Upper lobe of right lung (tissue), 1 donor: ENCODE measurements around the gene BRME1. TPM values are rescaled to one million over a fixed set of nuclear protein-coding genes. Genes with fewer than 3 reads are reported as not detected.
"Not testable (repeated sequence)": the region's sequence is repeated elsewhere in the genome, so short reads cannot be mapped to it uniquely, and the experiment has no call there.

ENCODE experiments used
- ATAC-seq: fragments of 200-7000 bp; cut with Tn5 transposase; one replicate; pipeline ENCODE4 v1.9.1; 2020; ENCODE audit warnings: mild to moderate bottlenecking, moderate library complexity
- DNase-seq: peaks from one replicate; pipeline ENCODE4 v3.0.0-alpha.2; 2020
- H3K27ac ChIP-seq: fragments of 200-600 bp; one replicate; pipeline ENCODE4 v1.8.0; 2022
- H3K27me3 ChIP-seq: fragments of 200-600 bp; one replicate; pipeline ENCODE4 v1.8.0; 2022; ENCODE audit warnings: mild to moderate bottlenecking
- H3K36me3 ChIP-seq: fragments of 200-600 bp; one replicate; pipeline ENCODE4 v1.8.0; 2022
- H3K4me1 ChIP-seq: fragments of 200-600 bp; one replicate; pipeline ENCODE4 v1.8.0; 2022
- H3K4me3 ChIP-seq: fragments of 200-600 bp; one replicate; pipeline ENCODE4 v1.8.0; 2022; ENCODE audit warnings: mild to moderate bottlenecking
- H3K9me3 ChIP-seq: fragments of 200-600 bp; one replicate; pipeline ENCODE4 v1.8.0; 2022
- CTCF ChIP-seq: fragments of 200-600 bp; IDR thresholded peaks from one replicate; pipeline ENCODE4 v1.8.0; 2022; ENCODE audit warnings: antibody characterized with exemption
- intact Hi-C: fragments of 100-400 bp; cut with DNase I; formaldehyde crosslinking; loops from one replicate; pipeline ENCODE4 v1.11.0; 2022
- total RNA-seq: library from RNA; stranded (reverse); fragmentation: NEBNext Ultra II Directional; extraction: Animal tissue kit (Norgen Biotek cat#: 25700); gene quantifications from one replicate; pipeline ENCODE4 v1.2.1, GENCODE V29; 2021
- donor health status: DM: no; HTN: yes; CAD: no; lungs with severe emphysema.

Gene BRME1
- total RNA-seq, 1 donor from 2014 or later = 2.0 TPM

- intact Hi-C loops = no loop called here
- H3K9me3 ChIP-seq = no peaks in the 10 kb centered on the region
- TF ChIP-seq CTCF = no peak
- DNase-seq (no peak), ATAC-seq (no peak)
- no peak overlapping the region for H3K4me3 ChIP-seq
- no peak overlapping the region for H3K27ac ChIP-seq
- H3K27me3 ChIP-seq = no peaks in the 10 kb centered on the region
- peaks cover 20% of the 10 kb centered on the region for H3K4me1 ChIP-seq
- H3K36me3 ChIP-seq = no peaks in the 10 kb centered on the region
These were observed 46.5 kb downstream of the BRME1 start for GRCh38 chr19:13859361-13859880.

GRCh38 chr19:13856497-13856896 lies 49.4 kb downstream of the BRME1 start:
- no peak for DNase-seq
- ATAC-seq = no peak
- TF ChIP-seq CTCF = no peak
- H3K27ac ChIP-seq = no peak overlapping the region
- peaks cover 14% of the 10 kb centered on the region for H3K4me1 ChIP-seq
- intact Hi-C loops = no loop called here
- H3K9me3 ChIP-seq = no peaks in the 10 kb centered on the region
- H3K36me3 ChIP-seq = no peaks in the 10 kb centered on the region
- no peak overlapping the region for H3K4me3 ChIP-seq
- H3K27me3 ChIP-seq = no peaks in the 10 kb centered on the region

- H3K27ac ChIP-seq = peak overlapping the region; percentile 100
- peaks cover 37% of the 10 kb centered on the region for H3K4me1 ChIP-seq
- intact Hi-C loops = not testable (repeated sequence)
These were observed 53.7 kb downstream of the BRME1 start for GRCh38 chr19:13852171-13852707.

GRCh38 chr19:13851734-13852114 lies 54.2 kb downstream of the BRME1 start:
- H3K4me1 ChIP-seq = peaks cover 41% of the 10 kb centered on the region
- H3K36me3 ChIP-seq, H3K27me3 ChIP-seq, intact Hi-C loops, ATAC-seq, H3K9me3 ChIP-seq, DNase-seq, H3K4me3 ChIP-seq: not testable (repeated sequence)
- H3K27ac ChIP-seq = peak overlapping the region; percentile 100

More at GRCh38 chr19:13852171-13852707, 53.7 kb downstream of the BRME1 start:
- H3K9me3 ChIP-seq, H3K36me3 ChIP-seq, DNase-seq, H3K4me3 ChIP-seq, H3K27me3 ChIP-seq, ATAC-seq: not testable (repeated sequence)

GRCh38 chr19:13850910-13851733 lies 54.8 kb downstream of the BRME1 start:
- Histone ChIP-seq H3K4me3 (peak overlapping the region; percentile 42), H3K27ac (peak overlapping the region; percentile 100), H3K36me3 (no peaks in the 10 kb centered on the region), H3K9me3 (no peaks in the 10 kb centered on the region), H3K4me1 (peaks cover 47% of the 10 kb centered on the region), H3K27me3 (no peaks in the 10 kb centered on the region)
- DNase-seq (peak; percentile 92), ATAC-seq (peak; percentile 69)
- intact Hi-C loops = no loop called here
- TF ChIP-seq CTCF = no peak

- no peaks in the 10 kb centered on the region for H3K27me3 ChIP-seq
- intact Hi-C loops = no loop called here
- no peaks in the 10 kb centered on the region for H3K9me3 ChIP-seq
- DNase-seq (peak; percentile 93), ATAC-seq (peak; percentile 60)
- peaks cover 52% of the 10 kb centered on the region for H3K4me1 ChIP-seq
- H3K36me3 ChIP-seq = no peaks in the 10 kb centered on the region
- peak overlapping the region; percentile 42 for H3K4me3 ChIP-seq
- peak overlapping the region; percentile 100 for H3K27ac ChIP-seq
- TF ChIP-seq CTCF = no peak
These were observed 55.7 kb downstream of the BRME1 start for GRCh38 chr19:13849991-13850909.
